GM19438 (cell line): ENCODE data around the gene CHTF8.

Experiments used
- ATAC-seq: cut with Tn5 transposase; IDR thresholded peaks from one replicate; pipeline ENCODE4 v1.9.1; 2021; ENCODE audit warnings: low read depth; ENCODE audit not compliant: unreplicated experiment

Gene CHTF8

GRCh38 chr16:69089091-69089910 lies 43.1 kb downstream of the CHTF8 start:
- no peak for ATAC-seq

DNA sequence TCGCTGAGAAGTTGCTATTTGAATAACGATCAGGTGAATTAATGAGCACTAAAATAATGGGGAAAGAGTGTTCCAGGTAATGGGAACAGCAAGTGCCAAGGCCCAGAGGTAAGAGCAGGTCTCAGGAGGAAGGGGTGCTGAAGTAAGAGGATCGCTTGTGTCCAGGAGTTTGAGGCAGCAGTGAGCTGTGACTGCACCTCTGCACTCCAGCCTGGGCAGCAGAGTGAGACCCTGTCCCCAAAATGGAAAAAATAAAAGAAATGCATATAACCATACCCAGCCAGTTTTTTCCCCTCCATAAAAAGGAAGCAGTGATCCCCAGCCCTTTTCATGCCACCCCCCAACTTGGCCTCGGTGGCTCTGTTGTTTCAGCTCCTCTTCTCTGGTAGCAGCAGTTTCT lies 43.7 kb downstream of the CHTF8 start:
- ATAC-seq: no peak

- ATAC-seq: no peak
Observed at GRCh38 chr16:69087161-69087581, 45.2 kb downstream of the CHTF8 start.

GRCh38 chr16:69085032-69085695 lies 47.2 kb downstream of the CHTF8 start:
- no peak for ATAC-seq

DNA sequence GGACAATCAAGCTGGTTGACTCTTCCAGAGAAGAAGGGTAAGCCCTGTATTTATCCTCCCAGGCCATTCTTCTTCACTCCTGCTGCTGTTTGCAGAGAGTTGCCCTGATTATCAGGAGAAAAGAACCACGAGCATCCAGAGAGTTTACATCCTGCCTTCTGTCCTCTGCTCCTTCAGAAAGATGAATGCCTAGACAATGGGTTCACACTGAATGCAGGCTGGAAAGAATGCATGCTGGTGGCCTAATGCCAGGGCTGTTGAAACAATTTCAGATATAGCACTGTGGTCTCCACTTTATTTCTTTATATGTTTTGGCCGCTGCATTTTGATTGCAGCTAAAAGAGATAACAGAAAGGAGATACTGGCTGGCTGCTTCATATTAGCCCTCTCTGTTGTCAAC lies 48.1 kb downstream of the CHTF8 start:
- no peak for ATAC-seq

- no peak for ATAC-seq
Observed at GRCh38 chr16:69083306-69083941, 49.0 kb downstream of the CHTF8 start.

- no peak for ATAC-seq
Observed at GRCh38 chr16:69079697-69080096, 52.7 kb downstream of the CHTF8 start.

GRCh38 chr16:69078073-69078472 lies 54.3 kb downstream of the CHTF8 start:
- ATAC-seq: no peak

DNA sequence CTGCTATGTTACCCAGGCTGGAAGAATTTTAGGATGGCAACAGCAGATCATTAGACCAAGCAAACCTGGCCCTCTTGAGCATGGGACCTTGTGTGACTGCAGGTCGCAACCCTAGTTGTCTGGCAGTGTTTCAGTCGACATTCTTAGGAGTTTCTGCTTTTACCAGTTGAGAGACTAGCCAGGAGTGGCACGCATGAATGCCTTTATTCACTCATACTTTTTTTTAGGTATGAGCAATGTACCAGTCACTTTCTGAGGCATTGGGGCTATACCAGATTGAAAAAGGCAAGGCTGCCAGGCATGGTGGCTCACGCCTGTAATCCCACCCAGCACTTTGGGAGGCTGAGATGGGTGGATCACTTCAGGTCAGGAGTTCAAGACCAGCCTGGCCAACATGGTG lies 55.1 kb downstream of the CHTF8 start:
- no peak for ATAC-seq

- ATAC-seq: no peak
Observed at GRCh38 chr16:69073181-69073702, 59.1 kb downstream of the CHTF8 start.

GRCh38 chr16:69072640-69072974 lies 59.8 kb downstream of the CHTF8 start:
- no peak for ATAC-seq

DNA sequence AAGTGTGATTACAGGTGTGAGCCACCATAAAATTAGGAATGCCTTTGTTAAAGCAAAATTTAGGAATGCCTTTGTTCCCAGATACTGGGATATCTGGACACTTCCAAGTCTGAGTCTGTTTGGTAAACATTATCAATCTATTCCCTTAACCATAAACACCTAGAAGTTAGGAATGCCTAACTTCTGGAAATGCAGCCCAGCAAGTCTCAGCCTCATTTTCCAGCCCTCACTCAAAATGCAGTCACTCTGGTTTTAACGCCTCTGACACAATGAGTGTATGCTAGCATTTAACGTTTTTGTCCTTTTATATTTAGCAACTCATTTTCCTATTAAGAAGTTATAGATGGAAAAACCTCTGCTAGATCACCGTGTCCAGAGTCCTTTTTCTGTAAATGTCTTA lies 61.4 kb downstream of the CHTF8 start:
- no peak for ATAC-seq

GRCh38 chr16:69069504-69069903 lies 62.9 kb downstream of the CHTF8 start:
- no peak for ATAC-seq
